ENCODE measurements around the gene PGLYRP3.

DNA sequence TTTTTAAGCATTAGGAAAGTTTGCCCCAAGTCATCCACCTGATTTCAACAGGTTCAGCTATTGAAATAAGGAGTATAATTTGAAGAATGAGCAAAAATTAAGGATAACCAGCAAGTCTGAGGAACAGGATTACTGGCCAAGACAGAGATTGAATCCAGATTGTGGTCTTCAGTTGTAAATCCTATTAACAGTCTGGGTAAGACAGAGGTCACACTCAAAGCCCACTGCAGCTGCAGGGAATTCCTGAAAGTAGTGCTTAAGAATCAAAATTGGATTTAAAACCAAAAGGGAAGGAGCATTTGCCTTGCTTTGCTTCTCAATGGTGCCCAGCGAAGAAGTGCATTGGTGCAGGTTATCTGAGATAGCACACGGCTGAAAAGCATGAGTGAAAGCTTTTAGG lies 59.7 kb downstream of the PGLYRP3 start:
- TF ChIP-seq POLR2A (IDR thresholded peaks at IDR 0.05) (no peak), CTCF (IDR thresholded peaks at IDR 0.05) (no peak)
